Activated CD4-positive, alpha-beta T cell treated with anti-CD3 and anti-CD28 coated beads for 36 hours (primary cell): Measurements from ENCODE around the gene HOXA3. TPM values are rescaled to one million over a fixed set of nuclear protein-coding genes. Genes with fewer than 3 reads are reported as not detected.

ENCODE experiments used
- ATAC-seq: fragments of 200-7000 bp; cut with Tn5 transposase; one replicate; pipeline ENCODE4 v1.10.0; 2021; ENCODE audit warnings: mild to moderate bottlenecking, moderate library complexity
- CTCF ChIA-PET: fragments of 350-600 bp; sonication (Branson Sonifier 250); formaldehyde crosslinking; loops from one replicate; lab custom pipeline; 2021; ENCODE audit warnings: antibody characterized with exemption; lab: Charles Lee
- POLR2A ChIA-PET: fragments of 350-600 bp; sonication (Branson Sonifier 250); formaldehyde crosslinking; loops from one replicate; lab custom pipeline; 2021; ENCODE audit warnings: antibody characterized with exemption, inconsistent platforms; lab: Charles Lee
- DNase-seq: peaks from one replicate; pipeline ENCODE4 v3.0.0-alpha.2; 2020
- H3K27ac Mint-ChIP-seq: one replicate; pipeline ENCODE4 v1.8.0; 2021; ENCODE audit warnings: mixed read lengths
- H3K27me3 Mint-ChIP-seq: one replicate; pipeline ENCODE4 v1.8.0; 2021; ENCODE audit warnings: mixed read lengths
- H3K36me3 Mint-ChIP-seq: one replicate; pipeline ENCODE4 v1.8.0; 2021; ENCODE audit warnings: low read depth, mixed read lengths
- H3K4me1 Mint-ChIP-seq: one replicate; pipeline ENCODE4 v1.8.0; 2021; ENCODE audit warnings: mixed read lengths
- H3K4me3 Mint-ChIP-seq: one replicate; pipeline ENCODE4 v1.8.0; 2021; ENCODE audit warnings: mild to moderate bottlenecking, moderate library complexity, mixed read lengths
- H3K9me3 Mint-ChIP-seq: one replicate; pipeline ENCODE4 v1.8.0; 2021; ENCODE audit warnings: low read depth, mixed read lengths
- intact Hi-C, 2 experiments: fragments of 100-400 bp; cut with DNase I in 1 of 2; cut with micrococcal nuclease in 1 of 2; formaldehyde crosslinking; loops; one replicate each; pipeline versions ENCODE4 v1.14.2 to v1.15.1; 2022 to 2024; cut with DNase I, micrococcal nuclease
- total RNA-seq, 2 experiments: library from RNA; stranded (reverse); gene quantifications; one replicate each; pipeline ENCODE4 v1.2.3, GENCODE V29; 2021

Gene HOXA3
- total RNA-seq, 2 experiments from 2014 or later = not detected

DNA sequence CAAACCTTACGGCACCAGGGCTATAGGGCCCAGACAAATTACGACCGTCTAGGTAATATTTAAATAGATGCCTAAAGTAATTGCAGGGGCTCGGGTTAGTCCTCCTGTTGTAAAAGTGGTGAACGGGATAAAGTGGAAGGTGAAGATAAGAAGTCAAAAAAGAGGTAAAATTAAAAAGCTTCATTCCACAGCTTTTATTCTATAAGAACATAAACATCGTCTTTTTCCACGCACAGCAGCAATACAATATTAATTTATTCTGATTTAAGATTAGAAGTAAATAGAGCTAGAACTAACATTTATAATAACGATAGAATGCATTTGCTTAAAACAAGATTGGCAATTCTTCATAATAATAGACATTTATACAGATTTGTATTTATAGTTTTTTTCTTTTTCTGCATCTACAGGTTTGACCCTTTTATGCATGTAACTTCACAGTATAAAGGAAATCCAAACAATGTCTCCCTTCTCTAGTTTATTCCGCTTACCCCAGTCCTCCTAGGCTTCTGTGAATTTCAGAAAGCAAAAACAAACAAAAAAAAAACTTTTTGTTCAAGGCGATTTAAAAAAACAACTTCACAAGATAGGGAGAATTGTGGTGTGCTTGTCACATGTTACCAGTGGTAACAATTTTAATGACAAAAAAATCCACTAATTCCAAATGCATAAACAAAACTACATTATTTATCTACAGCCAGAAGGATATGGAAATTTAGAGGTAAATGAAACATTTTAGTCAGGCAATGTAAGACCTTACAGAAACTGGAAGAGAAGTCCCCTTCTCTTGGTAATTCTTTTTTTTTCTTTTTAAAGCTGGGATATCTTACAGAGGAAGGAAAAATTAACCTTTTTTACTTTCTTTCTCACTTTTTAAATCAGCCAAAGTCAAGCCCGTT, 18.3 kb upstream of the HOXA3 start:
- POLR2A ChIA-PET = no interaction called here
- ATAC-seq (no peak), DNase-seq (no peak)
- intact Hi-C loops = loop anchor here in 1 of 2 experiments (2.0 kb wide), 1 partner anchor 80 kb away; no protein-coding TSS in a partner anchor
- Mint-ChIP-seq H3K4me3 (no peak overlapping the region), H3K9me3 (no peaks in the 10 kb centered on the region), H3K27ac (no peak overlapping the region), H3K27me3 (peaks cover 65% of the 10 kb centered on the region), H3K36me3 (no peaks in the 10 kb centered on the region), H3K4me1 (peaks cover 22% of the 10 kb centered on the region)
- CTCF ChIA-PET = interaction anchor here (0.9 to 1.1 kb wide), 5 partner anchors 9 to 36 kb away, joined by 3 read pairs; partner anchors contain the start of gene HOXA3

DNA sequence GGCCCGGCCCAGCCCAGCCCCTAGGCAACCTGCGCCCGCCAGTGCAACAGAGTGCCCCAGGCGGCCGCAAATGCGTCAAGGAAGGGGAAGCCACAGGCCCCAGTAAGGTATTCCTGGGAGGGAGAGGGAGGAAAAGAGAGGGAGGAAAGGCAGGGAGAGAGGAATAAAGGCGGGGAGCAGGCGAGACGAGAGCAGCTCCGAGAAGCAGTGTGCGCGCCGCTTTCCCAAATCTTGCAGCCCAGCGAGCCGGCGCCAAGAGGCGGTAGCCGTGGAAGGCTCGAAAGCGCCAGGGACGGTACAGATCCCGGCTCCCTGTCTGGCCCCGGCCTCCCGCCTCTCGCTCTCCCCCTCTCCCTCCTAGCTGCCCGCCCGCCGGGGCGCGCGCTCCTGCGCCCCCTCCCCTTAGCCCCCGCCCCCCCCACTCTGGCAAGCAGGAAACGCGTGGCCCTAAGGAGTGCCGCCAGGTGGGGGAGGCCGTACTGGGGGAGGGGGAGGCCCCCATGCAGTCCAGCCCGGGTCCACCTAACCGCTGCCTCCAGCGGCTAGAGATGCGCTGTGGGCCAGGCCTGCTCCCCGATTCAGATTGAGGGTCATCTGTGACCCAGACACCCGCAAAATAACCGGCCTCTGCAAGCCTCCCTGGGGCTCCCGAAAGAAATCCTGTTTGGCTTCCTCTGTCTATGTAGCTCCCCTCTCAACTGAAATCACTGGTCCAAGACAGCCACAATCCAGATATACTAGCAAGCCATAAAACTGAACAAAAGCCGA, 17.5 kb upstream of the HOXA3 start:
- no peak for ATAC-seq

DNA sequence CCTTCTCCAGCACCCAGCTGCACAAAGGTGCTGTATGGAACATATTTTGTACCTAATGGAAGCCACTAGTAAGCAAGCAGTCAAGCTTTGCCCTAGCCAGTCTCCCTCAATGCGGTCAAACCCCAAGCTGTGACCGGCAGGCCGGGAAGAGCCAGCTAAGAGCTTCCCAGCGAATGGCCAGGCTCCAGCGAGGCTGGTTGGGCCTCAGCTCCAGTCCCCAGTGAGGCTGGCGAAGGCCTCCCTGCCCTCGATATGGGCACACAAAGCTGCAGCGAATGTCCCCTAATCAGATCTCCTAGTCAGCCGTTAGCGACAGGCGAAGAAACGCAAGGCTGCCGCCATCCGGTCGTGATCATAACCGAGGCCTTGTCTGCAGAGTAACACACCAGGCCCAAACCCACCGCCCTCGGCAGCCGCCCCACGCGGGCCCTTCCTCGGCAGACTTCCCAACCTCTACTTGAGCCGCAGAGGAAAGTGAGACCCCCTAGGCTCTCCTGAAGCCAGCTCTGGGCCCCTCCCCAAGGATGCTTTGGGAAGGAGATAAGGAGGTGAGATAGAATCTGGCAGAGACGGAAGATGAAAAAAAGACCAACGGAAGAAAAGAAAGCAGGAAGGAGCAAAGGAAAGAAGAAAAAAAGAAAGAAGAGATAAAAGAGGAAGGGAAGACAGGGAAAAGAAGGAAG, 16.0 kb upstream of the HOXA3 start:
- POLR2A ChIA-PET = no interaction called here
- H3K4me1 Mint-ChIP-seq = peaks cover 32% of the 10 kb centered on the region
- H3K36me3 Mint-ChIP-seq = no peaks in the 10 kb centered on the region
- DNase-seq = peak; percentile 71
- CTCF ChIA-PET = interaction anchor here (1.6 to 1.8 kb wide), 2 partner anchors 9 to 11 kb away, joined by 6 to 12 read pairs; no protein-coding TSS in a partner anchor
- no peaks in the 10 kb centered on the region for H3K9me3 Mint-ChIP-seq
- no peak overlapping the region for H3K4me3 Mint-ChIP-seq
- intact Hi-C loops = loop anchor here (1.0 to 5.0 kb wide), 6 partner anchors 14 to 1311 kb away; partner anchors contain the start of genes HOXA11 (in 1 of the 2) and HOXA13 (in 1 of the 2)
- no peak overlapping the region for H3K27ac Mint-ChIP-seq
- ATAC-seq = peak; percentile 45
- peaks cover 73% of the 10 kb centered on the region for H3K27me3 Mint-ChIP-seq

More for the DNA sequence above, 17.5 kb upstream of the HOXA3 start:
- Mint-ChIP-seq H3K9me3 (no peaks in the 10 kb centered on the region), H3K4me3 (no peak overlapping the region), H3K27me3 (peaks cover 62% of the 10 kb centered on the region), H3K4me1 (peaks cover 25% of the 10 kb centered on the region), H3K27ac (no peak overlapping the region), H3K36me3 (no peaks in the 10 kb centered on the region)
- intact Hi-C loops = loop anchor here (2.0 to 5.0 kb wide), 6 partner anchors 15 to 1313 kb away; partner anchors contain the start of genes HOXA11 (in 1 of the 2) and HOXA13 (in 1 of the 2)
- ChIA-PET CTCF (interaction anchor here (0.7 to 1.1 kb wide), 5 partner anchors 9 to 86 kb away, joined by 3 read pairs; partner anchors contain the start of gene HOXA3), POLR2A (no interaction called here)
- DNase-seq = peak; percentile 26

DNA sequence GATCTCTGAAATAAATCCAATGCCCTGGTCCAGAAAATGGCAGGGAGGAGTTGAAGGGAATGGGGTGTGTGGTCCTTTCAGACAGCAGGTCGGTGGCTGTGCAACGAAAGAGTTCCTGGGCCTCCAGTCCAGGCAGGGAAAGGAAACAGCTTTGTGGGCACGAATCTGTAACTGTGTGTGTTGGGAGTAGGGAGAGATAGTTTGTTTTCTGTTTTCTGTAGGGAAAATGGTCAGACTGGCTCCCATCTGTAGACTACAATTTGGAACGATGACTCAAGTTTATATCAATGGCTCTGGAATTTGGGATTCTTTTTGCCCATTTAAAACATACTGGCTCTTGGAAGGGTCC, 15.5 kb upstream of the HOXA3 start:
- ChIA-PET POLR2A (no interaction called here), CTCF (interaction anchor here (1.0 to 1.8 kb wide), 3 partner anchors 9 to 55 kb away, joined by 3 to 12 read pairs (median 6); no protein-coding TSS in a partner anchor)
- peaks cover 32% of the 10 kb centered on the region for H3K4me1 Mint-ChIP-seq
- no peak overlapping the region for H3K4me3 Mint-ChIP-seq
- intact Hi-C loops = loop anchor here (1.0 to 5.0 kb wide), 7 partner anchors 13 to 1311 kb away; partner anchors contain the start of genes HOXA11 (in 1 of the 2) and HOXA13 (in 1 of the 2)
- peaks cover 75% of the 10 kb centered on the region for H3K27me3 Mint-ChIP-seq
- ATAC-seq (no peak), DNase-seq (peak; percentile 4)
- no peak overlapping the region for H3K27ac Mint-ChIP-seq
- H3K36me3 Mint-ChIP-seq = no peaks in the 10 kb centered on the region
- no peaks in the 10 kb centered on the region for H3K9me3 Mint-ChIP-seq

DNA sequence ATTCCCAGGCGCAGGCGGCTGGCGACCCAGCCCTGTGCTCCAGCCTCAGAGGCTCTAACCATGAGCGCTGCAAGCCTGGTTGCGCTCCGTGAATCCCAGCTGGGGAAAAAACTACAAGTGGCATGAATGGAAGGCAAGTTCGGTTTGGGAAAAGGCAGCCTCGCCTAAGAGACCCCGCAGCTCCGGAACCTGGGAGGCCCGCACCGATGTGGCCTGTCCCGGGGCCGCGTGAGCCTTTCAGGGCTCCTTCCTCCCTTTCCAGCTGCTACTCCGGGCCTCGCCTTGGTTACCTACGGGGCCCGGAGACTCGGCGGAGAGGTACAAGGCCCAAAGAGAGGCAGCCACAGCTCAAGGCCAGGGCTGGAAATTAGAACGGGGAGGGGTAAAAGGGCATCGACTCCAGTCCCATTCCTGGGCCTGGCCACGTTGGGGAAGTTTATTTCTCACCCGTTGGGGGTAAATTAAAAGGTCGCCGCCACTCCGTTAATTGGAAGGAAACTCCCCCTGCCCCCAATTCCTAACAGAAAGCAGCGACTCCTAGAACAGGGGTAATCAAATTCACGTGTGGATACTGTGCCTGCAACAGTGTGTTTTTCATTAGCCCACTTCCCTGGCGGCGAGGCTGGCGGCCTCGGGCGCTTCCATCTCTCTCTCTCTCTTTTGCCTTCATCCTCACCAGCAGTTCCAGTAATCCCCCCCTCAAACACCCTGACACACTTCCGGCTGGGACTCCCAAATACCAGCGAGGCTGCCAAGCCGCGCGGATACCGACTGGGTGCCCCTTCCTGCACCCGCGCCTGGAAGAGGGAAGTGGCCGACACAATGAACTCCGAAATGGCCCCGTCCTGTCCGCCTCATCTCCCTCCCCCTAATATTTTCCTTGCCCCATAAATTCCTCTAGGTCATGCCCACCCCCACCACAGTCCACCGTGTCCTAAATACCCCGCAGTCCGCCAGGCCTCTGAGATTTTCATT, 14.4 kb upstream of the HOXA3 start:
- peaks cover 78% of the 10 kb centered on the region for H3K27me3 Mint-ChIP-seq
- DNase-seq (peak; percentile 19), ATAC-seq (no peak)
- no peaks in the 10 kb centered on the region for H3K9me3 Mint-ChIP-seq
- H3K4me3 Mint-ChIP-seq = no peak overlapping the region
- intact Hi-C loops = loop anchor here (1.0 to 5.0 kb wide), 4 partner anchors 17 to 1310 kb away; partner anchors contain the start of gene HOXA13 (in 1 of the 2)
- H3K36me3 Mint-ChIP-seq = no peaks in the 10 kb centered on the region
- H3K27ac Mint-ChIP-seq = no peak overlapping the region
- CTCF ChIA-PET = interaction anchor here (0.8 to 1.7 kb wide), 6 partner anchors 12 to 480 kb away, joined by 3 to 10 read pairs (median 4); no protein-coding TSS in a partner anchor
- peaks cover 26% of the 10 kb centered on the region for H3K4me1 Mint-ChIP-seq
- POLR2A ChIA-PET = no interaction called here

DNA sequence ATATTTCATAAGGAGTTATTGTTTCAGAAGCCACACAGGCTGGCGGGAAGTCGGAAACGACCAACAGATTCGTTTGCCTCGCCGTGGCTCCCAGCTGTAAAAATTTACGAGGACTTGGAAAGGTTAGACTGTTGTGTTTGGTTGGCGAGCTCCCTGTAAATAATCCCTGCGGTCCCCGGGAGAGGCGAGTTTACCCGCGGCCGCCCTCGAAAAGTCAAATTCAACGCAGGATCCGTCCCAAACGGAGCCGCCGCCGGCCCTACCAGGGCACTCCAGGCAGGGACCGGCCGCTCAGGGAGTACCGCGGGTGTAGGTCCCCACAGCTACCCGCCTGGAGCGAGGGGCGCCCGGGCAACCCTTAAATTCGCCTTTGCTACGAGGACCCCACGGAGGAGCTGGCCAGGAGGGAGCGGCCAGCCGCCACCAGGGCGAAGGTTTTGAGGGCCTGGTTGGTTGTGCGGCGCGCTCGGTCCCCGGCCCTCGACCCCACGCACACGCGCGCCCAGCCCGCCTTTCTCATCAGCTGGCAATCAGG, 13.7 kb upstream of the HOXA3 start:
- intact Hi-C loops = loop anchor here (1.0 to 5.0 kb wide), 6 partner anchors 10 to 1309 kb away; partner anchors contain the start of genes HOXA13 (in 1 of the 2) and HOXA7 (in 1 of the 2)
- POLR2A ChIA-PET = no interaction called here

DNA sequence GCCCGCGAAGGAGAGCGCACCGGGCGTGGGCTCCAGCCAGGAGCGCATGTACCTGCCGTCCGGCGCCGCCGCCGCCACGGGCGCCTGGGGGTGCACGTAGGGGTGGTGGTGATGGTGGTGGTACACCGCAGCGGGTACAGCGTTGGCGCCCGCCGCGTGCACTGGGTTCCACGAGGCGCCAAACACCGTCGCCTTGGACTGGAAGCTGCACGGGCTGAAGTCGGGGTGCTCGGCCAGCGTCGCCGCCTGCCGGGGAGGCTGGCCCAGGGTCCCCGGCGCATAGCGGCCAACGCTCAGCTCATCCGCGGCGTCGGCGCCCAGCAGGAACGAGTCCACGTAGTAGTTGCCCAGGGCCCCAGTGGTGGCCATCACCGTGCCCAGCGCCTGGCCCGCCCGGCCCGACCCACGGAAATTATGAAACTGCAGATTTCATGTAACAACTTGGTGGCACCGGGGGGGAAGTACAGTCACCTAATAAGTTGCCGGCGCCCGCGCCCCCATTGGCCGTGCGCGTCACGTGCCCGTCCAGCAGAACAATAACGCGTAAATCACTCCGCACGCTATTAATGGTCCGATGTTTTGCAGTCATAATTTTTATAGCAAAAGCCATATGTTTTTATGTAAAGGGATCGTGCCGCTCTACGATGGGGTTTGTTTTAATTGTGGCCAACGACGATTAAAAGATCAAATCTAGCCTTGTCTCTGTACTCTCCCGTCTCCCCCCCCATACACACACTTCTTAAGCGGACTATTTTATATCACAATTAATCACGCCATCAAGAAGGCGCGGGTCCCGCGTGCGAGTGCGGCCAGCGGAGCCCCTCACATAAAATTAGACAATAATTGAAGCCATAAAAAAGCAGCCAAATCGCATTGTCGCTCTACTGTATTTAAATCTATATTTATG, 13.0 kb upstream of the HOXA3 start, which contains the start of gene HOXA9:
HOXA9 (minus strand) TSS at position 449 of the 907 bp plus-strand sequence; CDS start at position 369, 80 bp downstream.
- Mint-ChIP-seq H3K4me3 (peak within 1 kb of the TSS; percentile 52), H3K27ac (no peak within 1 kb of the TSS), H3K4me1 (peaks cover 26% of the 10 kb centered on the region), H3K27me3 (peaks cover 70% of the 10 kb centered on the region), H3K9me3 (no peaks in the 10 kb centered on the region), H3K36me3 (no peaks in the 10 kb centered on the region)
- ATAC-seq (no peak), DNase-seq (peak; percentile 38)
- POLR2A ChIA-PET = no interaction called here
- CTCF ChIA-PET = interaction anchor here (0.6 to 1.7 kb wide), 5 partner anchors 16 to 1013 kb away, joined by 3 to 10 read pairs (median 3); partner anchors contain the start of genes EVX1 and NFE2L3
- intact Hi-C loops = loop anchor here (1.0 to 5.0 kb wide), 4 partner anchors 9 to 1308 kb away; partner anchors contain the start of genes HOXA13 (in 1 of the 2) and HOXA7 (in 1 of the 2)

More for the DNA sequence above, 13.7 kb upstream of the HOXA3 start:
- no peak for ATAC-seq
- DNase-seq = peak; percentile 17
- H3K27ac Mint-ChIP-seq = no peak overlapping the region
- no peaks in the 10 kb centered on the region for H3K36me3 Mint-ChIP-seq
- no peak overlapping the region for H3K4me3 Mint-ChIP-seq
- H3K27me3 Mint-ChIP-seq = peaks cover 74% of the 10 kb centered on the region
- CTCF ChIA-PET = interaction anchor here (0.6 to 1.7 kb wide), 6 partner anchors 13 to 479 kb away, joined by 3 to 10 read pairs (median 4); partner anchors contain the start of gene EVX1
- H3K9me3 Mint-ChIP-seq = no peaks in the 10 kb centered on the region
- H3K4me1 Mint-ChIP-seq = peaks cover 25% of the 10 kb centered on the region

DNA sequence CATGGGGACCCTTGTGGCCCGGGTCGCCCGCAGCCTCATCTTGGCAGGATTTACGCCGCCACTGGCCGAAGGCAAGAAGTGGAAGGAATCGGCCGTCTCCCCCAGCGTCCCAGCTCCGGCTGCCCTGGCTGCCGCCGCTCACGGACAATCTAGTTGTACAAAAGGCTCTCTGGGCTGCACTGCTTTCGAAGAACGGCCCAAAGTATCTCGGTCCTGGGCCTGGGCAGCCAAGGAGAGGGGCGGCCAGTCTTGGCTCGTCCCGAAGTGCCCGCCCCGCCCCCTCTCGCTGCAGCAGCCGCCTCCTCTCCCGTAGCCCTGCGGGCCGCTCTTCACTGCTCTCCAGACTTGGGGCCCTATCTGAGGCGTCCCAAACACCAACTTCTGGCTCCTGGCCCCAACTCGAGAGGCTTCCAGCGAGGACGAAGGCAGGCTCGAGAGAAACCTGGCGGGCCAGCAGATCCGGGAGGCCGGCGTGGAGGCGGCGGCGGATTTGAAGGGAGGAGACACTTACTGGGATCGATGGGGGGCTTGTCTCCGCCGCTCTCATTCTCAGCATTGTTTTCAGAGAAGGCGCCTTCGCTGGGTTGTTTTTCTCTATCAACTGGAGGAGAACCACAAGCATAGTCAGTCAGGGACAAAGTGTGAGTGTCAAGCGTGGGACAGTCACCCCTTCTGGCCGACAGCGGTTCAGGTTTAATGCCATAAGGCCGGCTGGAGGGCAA, 12.1 kb upstream of the HOXA3 start:
- Mint-ChIP-seq H3K36me3 (no peaks in the 10 kb centered on the region), H3K4me1 (peaks cover 28% of the 10 kb centered on the region), H3K9me3 (no peaks in the 10 kb centered on the region), H3K4me3 (peak overlapping the region; percentile 33), H3K27ac (no peak overlapping the region), H3K27me3 (peaks cover 73% of the 10 kb centered on the region)
- intact Hi-C loops = loop anchor here (1.0 to 5.0 kb wide), 4 partner anchors 8 to 1307 kb away; partner anchors contain the start of genes HOXA13 (in 1 of the 2) and HOXA7 (in 1 of the 2)
- peak; percentile 32 for DNase-seq
- CTCF ChIA-PET = interaction anchor here (0.6 to 1.2 kb wide), 4 partner anchors 15 to 1124 kb away, joined by 3 to 5 read pairs (median 4); no protein-coding TSS in a partner anchor
- no peak for ATAC-seq
- POLR2A ChIA-PET = interaction anchor here (0.7 kb wide), 1 partner anchor 32 kb away, joined by 3 read pairs; no protein-coding TSS in a partner anchor
